Stimulated activated CD4-positive, alpha-beta T cell treated with anti-CD3 and anti-CD28 coated beads, Interleukin-15, amount 100 ng/mL, for 48 hours (primary cell): ENCODE data around the gene ACOT11.
"Not testable (repeated sequence)": the region's sequence is repeated elsewhere in the genome, so short reads cannot be mapped to it uniquely, and the experiment has no call there.

ENCODE experiments used
- DNase-seq, 2 donors: peaks; one replicate each; pipeline ENCODE4 v3.0.0-alpha.2; 2020; ENCODE audit warnings: low read depth in 2 of 2

ACOT11 gene

GRCh38 chr1:54547601-54548388 lies at the start of gene ACOT11:
Gene ACOT11, plus strand, starts transcription at chr1:54548228. Its CDS starts 82 bp downstream, at chr1:54548310.
- DNase-seq: no peak

- DNase-seq: no peak
Measured at GRCh38 chr1:54498383-54499096, 49.5 kb upstream of the ACOT11 start.

- DNase-seq: no peak
Measured at GRCh38 chr1:54499097-54499359, 49.0 kb upstream of the ACOT11 start.

GRCh38 chr1:54499360-54500106 lies 48.5 kb upstream of the ACOT11 start:
- DNase-seq: no peak

- DNase-seq: no peak
Measured at GRCh38 chr1:54500107-54500431, 48.0 kb upstream of the ACOT11 start.

- DNase-seq: no peak
Measured at GRCh38 chr1:54501849-54502248, 46.2 kb upstream of the ACOT11 start.

GRCh38 chr1:54502342-54502741 lies 45.7 kb upstream of the ACOT11 start:
- no peak for DNase-seq

- no peak for DNase-seq
Measured at GRCh38 chr1:54506594-54506993, 41.4 kb upstream of the ACOT11 start.

- no peak for DNase-seq
Measured at GRCh38 chr1:54507033-54507870, 40.8 kb upstream of the ACOT11 start.

GRCh38 chr1:54510715-54511270 lies 37.2 kb upstream of the ACOT11 start:
- no peak for DNase-seq

- not testable (repeated sequence) for DNase-seq
Measured at GRCh38 chr1:54513921-54514580, 34.0 kb upstream of the ACOT11 start.

- DNase-seq: no peak
Measured at GRCh38 chr1:54516249-54516920, 31.6 kb upstream of the ACOT11 start.

GRCh38 chr1:54517496-54517895 lies 30.5 kb upstream of the ACOT11 start:
- DNase-seq: no peak

GRCh38 chr1:54518489-54518888 lies 29.5 kb upstream of the ACOT11 start:
- no peak for DNase-seq

GRCh38 chr1:54519709-54520108 lies 28.3 kb upstream of the ACOT11 start:
- no peak for DNase-seq

- DNase-seq: no peak
Measured at GRCh38 chr1:54520631-54521321, 27.3 kb upstream of the ACOT11 start.

- DNase-seq: not testable (repeated sequence)
Measured at GRCh38 chr1:54526565-54526964, 21.5 kb upstream of the ACOT11 start.

GRCh38 chr1:54528613-54529012 lies 19.4 kb upstream of the ACOT11 start:
- DNase-seq: no peak

GRCh38 chr1:54532033-54532432 lies 16.0 kb upstream of the ACOT11 start:
- DNase-seq: no peak

GRCh38 chr1:54536656-54537055 lies 11.4 kb upstream of the ACOT11 start:
- not testable (repeated sequence) for DNase-seq
